Measurements from ENCODE around the gene CCNA1.

Gene CCNA1

DNA sequence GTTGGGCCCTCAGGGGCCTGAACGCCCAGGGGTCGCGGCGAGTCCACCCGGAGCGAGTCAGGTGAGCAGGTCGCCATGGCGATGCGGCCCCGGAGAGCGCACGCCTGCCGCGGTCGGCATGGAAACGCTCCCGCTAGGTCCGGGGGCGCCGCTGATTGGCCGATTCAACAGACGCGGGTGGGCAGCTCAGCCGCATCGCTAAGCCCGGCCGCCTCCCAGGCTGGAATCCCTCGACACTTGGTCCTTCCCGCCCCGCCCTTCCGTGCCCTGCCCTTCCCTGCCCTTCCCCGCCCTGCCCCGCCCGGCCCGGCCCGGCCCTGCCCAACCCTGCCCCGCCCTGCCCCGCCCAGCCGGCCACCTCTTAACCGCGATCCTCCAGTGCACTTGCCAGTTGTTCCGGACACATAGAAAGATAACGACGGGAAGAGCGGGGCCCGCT is at the start of gene CCNA1:
Gene CCNA1 (plus strand): TSS at position 390 of the 439 bp plus-strand sequence. CDS start 562 bp downstream, outside the sequence.
- DNase-seq: no peak

DNA sequence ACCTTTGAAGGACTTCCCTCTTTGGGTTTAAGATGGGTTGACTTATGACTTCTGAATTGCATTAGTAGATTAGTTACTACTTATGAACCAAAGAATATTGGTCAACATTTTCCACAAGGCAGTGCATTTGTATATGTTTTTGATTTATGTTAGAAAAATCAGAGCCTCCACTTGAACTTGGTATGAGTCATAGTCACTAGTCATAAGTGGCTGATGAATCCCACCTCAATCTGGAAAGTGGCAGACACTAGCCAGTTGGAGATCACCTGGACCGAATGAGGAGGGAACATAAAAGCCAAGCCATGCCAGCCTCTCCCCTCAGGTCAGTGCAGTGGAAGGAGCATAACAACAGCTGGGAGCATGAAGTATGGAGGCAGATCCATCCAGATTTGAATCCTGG is 46.8 kb upstream of the CCNA1 start:
- no peak for DNase-seq

DNA sequence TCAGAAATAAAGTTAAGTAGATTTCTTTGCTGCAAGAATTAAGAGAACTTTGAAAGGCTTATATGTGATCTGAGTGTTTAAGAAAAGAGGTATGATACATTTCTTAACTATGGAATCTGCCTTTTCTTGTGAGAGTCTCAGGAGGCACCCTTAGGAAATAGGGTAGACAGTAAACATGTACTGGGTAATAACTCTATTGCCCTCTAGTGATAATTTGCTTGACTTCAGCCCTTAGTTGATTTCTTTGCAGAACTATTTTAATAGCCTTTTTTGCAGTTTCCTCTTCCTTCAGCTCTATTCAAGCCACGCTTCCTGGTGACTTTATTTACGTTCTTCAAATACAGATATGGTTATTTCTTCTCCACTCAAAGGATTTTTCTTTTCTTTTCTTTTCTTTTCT is 37.0 kb upstream of the CCNA1 start:
- no peak for DNase-seq

DNA sequence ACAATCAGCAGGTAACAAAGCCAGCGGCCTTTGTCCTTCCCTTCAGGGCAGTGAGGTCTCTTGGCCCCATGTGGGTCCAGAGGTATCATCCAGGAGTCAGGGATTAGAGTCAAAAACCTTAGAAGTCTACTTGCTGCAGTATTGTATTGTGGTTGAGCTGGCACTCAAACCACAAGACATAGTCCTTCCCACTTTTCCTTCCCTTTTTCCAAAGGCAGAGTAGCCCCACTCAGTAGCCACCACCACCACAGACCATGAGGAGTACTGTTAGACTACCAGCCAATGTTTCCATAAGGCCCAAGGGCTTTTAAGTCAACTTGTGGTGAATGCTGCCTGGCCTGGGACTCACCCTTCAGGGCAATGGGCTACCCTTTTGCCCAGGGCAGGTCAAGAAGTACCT is 27.1 kb upstream of the CCNA1 start:
- no peak for DNase-seq

DNA sequence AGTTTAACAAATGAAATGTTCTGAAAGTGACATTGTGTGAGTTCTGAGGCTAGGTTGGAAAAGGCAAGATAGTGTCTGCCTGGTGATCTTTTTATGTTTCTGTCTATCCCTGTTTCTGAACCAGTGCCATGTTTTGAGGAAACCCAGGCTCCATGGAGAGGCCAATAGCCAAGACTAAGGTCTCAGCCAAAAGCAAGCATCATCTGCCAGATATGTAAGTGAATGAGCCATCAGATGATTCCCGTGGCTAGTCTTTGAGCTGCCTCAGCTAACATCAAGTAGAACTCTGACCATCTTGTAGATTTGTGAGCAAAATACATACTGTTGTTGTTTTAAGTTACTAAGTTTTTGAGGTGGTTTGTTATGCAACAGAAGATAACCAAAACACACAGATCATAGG is 19.6 kb upstream of the CCNA1 start:
- DNase-seq: no peak

DNA sequence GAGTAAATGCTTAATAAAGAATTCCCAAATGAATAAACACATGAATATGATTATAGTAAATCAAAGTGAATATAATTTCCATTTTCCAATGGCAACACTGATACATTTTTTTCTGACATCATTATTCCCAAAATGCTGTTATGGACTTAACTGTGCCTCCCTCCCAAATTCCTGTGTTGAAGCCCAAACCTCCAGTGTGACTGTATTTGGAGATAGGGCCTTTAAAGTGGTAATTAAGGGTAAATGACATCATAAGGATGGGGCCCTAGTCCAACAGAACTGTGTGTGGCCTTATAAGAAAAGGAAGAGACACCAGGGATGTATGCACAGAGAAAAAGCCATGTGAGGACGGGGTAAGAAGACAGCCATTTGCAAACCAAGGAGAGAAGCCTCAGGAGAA is 19.1 kb upstream of the CCNA1 start:
- no peak for DNase-seq

DNA sequence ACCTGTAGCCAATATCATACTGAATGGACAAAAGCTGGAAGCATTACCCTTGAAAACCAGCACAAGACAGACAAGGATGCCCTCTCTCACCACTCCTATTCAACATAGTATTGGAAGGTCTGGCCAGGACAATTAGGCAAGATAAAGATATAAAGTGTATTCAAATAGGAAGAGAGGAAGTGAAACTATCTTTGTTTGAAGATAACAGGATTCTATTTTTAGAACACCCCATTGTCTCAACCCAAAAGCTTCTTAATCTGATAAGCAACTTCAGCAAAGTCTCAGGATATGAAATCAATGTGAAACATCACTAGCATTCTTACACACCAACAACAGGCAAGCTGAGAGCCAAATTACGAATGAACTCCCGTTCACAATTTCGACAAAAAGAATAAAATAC is 17.8 kb upstream of the CCNA1 start:
- DNase-seq: no peak

DNA sequence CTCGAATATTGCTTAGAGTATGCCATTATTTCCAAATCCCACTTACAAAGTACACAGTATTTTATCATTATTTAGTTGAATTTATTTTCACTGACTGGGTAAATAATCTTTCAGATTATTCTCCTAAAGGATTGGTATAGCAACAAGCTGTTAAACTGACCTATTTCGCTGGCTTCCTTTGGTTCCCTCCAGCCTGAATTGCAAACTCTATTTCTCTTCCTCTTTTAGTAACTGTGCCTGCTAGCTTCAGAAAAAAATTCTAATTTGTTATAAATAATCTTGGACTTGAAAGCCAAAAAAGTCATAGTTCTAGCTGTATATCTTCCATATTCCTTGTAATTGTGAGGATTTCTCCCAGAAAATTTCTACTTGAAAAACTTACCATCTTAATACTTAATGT is 15.0 kb upstream of the CCNA1 start:
- DNase-seq: no peak

DNA sequence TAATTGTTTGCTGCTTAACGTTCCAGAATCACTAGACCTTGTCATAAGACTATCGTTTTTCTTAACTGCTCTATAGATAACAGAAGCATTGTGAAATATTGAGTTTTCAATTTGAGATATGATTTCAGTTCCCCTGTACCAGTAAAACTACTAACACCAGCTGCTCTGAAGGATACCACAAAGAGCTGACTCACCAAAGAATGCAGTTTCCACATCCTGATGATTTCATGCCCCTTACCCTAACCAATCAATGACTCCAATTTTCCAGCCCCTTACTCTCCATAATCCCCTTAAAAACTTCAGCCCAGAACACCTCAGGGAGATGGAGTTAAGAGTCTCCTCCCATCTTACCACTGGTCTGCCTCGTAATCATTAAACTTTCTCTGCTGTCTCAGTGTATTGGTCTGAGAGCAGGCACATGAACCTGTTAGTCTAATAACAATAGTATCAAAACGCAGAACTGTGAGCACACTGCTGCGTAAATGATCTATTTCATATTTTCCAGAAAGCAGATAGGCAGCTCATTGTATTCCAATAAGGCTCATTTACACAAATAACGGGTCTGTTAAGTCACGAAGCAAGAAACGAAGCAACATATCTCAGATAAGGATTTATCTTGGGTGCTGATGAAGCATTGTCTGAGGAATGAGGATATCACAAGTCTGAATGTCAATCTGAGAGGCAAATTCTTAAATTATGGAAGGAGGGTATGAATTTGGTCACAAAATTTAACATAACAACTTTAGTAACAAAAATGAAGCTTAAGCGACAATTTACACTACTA is 14.1 kb upstream of the CCNA1 start:
- no peak for DNase-seq

DNA sequence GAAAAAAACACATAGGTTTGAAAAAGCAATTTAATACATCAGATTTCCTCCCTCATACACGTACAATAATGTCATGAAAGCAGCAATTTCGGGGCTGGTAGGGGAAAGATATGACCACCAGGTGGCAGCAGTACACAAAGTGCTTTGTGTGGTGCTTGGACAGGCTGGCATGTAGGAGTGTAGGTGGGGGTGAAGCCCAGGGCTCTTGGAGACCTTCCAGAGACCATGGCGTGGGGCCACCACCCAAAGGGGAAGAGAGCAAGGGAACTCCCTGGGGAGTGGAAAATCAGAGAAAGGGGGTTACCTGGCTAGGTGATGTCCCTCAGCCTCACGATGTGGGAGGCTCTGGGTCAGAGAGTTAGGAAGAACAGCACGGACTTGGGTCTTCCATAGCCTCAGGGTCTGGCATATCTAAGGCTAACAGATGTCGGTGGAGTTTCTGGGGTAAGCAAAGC is 11.8 kb upstream of the CCNA1 start:
- no peak for DNase-seq

DNA sequence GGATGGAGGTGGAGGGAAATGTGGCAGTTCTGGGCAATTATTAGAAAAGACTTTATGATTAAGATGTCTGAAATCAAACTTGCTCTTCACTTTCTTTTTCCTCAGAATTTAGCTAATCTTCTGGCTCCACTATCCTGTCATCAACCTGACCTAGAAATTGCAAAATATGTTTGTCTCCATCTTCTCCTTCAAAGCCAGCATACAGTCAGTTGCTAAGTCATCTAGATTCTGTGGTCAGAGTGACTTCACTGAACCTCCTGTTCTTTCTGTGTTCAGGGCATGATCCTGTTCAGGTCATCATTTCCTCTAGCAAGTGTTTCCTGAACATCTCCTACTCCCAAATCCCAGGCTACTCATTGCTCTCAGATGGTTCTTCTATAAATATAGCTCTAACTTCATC is 10.8 kb upstream of the CCNA1 start:
- DNase-seq: no peak

DNA sequence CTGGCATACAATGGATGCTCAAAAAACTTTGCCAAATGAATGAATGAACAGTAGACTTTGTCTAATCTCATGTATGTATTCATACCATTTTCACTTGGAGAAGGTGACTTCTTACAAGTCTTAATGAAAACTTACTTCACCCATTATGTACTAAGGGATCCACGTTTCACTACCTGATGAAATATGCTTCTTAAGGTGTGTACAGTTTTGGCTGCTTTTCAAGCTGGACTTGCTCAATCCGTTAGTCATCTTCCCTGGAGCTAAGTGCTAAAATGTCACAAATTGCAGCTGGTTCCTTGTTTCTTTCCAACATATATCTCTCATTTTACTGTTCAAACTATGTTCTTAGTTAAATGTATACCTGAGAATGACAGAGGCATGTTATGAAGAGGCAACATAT is 4.2 kb upstream of the CCNA1 start:
- DNase-seq: no peak

DNA sequence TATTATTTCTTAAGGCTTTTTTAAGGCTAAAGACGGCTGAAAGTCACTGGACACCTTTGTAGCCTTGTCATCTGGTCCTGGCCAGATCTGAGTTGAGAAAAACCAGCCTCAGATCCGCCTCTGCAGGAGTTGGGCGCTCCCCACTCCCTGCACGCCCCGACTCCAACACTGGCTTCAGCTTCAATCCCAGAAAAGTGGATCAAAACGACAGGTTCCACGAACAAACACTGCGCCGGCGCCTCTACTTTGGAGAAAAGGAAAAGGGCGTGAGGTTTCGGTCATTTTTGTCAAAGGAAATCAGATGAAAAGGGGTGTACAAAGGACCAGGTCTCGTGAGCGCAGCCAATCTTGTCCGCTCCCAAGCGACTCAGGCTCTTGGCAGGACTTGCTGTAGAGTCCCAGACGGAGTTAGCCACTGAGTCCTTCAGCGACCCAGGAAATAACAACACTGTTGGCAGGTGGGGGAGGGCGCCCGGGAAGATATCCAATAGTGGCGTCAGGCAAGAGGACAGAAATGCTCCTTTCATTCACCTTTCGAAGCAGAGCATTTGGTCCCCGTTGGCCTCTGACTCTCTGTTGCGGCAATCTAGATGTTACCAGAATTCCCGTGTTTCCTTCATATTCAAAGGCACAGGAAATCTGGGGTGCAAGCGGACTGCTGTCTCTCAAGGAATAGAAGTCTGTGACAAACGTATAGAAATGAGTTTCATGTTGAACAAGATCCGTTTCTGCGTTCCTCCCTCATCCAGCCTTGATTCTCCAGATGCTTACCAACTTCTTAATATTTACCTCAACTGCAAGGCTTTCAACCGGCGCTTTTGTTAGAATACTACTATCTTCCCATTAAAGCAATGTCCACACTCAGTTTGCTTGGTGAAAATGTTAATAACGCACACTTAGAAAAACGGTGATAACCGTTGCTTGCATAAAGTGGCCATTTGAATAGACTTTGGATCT is 1.8 kb upstream of the CCNA1 start:
- DNase-seq: no peak

DNA sequence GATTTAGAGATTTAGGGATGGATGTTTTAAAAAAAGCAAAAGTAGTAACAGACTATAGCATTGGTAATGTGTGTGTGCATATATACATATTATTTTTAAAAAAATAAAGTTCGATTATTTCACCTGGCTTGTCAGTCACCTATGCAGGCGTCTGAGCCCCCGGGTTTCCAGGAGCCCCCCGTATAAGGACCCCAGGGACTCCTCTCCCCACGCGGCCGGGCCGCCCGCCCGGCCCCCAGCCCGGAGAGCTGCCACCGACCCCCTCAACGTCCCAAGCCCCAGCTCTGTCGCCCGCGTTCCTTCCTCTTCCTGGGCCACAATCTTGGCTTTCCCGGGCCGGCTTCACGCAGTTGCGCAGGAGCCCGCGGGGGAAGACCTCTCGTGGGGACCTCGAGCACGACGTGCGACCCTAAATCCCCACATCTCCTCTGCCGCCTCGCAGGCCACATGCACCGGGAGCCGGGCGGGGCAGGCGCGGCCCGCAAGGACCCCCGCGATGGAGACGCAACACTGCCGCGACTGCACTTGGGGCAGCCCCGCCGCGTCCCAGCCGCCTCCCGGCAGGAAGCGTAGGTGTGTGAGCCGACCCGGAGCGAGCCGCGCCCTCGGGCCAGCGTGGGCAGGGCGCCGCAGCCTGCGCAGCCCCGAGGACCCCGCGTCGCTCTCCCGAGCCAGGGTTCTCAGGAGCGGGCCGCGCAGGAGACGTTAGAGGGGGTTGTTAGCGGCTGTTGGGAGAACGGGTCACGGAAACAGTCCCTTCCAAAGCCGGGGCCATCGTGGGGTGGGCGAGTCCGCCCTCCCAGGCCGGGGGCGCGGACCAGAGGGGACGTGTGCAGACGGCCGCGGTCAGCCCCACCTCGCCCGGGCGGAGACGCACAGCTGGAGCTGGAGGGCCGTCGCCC is 840 bp upstream of the CCNA1 start:
- peak; percentile 5 for DNase-seq

DNA sequence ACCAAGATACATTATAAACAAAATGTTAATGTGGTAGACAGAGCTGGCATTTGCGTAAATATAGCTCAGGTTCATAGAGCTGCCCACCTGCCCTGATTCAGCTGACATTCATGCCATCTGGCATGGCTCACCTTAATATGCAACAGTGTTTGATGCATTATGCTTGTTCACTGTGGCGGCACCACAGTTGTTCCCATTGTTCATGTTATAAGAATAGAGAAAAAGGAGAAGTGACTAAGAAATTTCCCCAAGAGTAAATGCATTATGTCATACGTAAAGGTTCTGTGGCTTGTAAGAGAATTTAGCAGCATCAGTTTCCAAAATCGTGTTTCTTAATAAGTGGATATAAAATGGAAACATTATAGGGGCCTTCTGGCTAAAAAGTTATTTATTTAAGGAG is 4.5 kb downstream of the CCNA1 start:
- DNase-seq: no peak

DNA sequence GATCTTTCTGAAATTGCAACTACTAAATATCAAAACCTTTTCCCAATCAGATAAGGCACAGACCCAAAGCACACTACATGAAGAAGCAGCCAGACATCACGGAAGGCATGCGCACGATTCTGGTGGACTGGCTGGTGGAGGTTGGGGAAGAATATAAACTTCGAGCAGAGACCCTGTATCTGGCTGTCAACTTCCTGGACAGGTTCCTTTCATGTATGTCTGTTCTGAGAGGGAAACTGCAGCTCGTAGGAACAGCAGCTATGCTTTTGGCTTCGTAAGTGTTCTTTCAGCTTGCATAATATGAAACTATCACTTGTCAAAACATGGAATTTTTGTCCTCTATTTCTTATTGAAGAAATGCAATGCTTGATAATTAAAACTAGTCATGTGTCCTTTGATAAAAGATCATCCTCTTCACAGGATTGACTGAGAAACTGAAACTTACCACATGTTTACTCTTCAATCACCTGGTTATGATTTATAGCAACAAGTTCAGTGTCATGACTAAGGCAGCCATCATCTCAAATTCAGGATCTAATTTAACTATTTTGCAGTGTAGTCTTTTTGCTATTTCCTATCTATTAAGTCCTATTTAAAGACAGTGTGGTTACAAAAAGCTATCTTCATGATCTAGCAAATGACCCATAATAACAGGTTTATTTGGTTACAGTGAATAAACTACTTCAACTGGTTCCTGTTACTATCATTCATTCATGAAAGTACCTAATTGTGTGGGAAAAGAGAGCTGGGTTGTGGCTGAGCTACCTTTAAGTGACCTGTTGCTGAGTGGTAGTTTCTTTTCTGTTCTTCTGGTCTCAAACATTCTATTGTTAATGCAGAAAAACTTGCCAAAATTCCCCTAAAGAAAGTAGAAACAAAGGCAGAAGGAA is 6.5 kb downstream of the CCNA1 start:
- DNase-seq: no peak

DNA sequence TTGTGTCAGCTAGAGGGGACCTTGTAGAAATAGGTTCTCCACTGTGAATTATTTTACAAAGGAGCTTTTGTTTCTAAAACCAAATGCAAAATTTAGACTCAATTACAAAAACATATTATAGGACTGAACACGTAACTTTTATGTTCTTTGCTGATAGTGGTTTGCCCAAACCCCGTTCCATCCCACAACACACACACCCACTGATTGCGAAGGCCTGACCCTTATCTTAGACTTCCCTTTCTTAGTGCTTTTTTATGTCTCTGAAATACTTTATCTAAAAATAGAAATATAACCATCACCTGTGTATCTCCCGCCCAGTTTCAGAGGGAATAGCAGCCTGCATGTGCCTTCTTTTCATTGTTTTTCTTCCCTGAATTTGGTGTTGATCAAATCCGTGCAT is 13.0 kb downstream of the CCNA1 start:
- no peak for DNase-seq

DNA sequence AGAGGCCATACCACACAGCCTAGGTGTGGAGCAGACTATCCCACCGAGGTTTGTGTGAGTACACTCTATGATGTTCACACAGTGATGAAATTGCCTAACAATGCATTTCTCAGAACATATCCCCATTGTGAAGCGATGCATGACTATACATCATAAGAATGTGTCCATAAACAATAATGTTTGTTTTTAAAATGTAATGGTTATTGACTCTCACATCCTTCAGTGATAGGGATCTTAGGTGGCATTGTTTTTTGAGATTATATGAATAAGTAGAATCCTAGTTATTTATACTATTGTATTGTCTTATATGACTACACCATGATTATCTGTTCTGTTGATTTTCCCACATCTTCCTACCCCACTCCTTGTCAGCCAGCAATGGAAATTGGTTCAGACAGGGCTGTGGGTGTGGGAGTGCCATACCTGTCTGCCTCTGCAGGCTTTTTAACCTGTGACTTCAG is 13.6 kb downstream of the CCNA1 start:
- no peak for DNase-seq

DNA sequence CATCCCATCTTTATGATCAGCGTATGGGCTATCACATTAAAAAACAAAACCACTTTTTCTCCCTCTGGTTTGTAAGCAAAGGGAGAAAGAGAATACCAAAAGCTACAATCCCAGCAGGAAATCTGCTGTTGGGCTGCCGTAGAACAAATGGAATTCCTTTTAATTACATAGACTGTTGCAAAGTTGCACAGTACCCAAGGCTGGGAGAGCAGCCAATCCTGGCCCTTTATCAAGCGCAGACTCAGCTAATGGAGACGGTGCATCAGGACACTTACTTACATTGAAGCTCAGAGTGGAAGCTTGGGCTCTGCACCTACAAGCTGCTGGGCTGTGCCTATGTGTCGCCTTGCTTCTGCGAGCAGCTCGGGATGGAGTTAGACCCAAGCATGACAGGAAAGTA is 15.2 kb downstream of the CCNA1 start:
- DNase-seq: no peak

DNA sequence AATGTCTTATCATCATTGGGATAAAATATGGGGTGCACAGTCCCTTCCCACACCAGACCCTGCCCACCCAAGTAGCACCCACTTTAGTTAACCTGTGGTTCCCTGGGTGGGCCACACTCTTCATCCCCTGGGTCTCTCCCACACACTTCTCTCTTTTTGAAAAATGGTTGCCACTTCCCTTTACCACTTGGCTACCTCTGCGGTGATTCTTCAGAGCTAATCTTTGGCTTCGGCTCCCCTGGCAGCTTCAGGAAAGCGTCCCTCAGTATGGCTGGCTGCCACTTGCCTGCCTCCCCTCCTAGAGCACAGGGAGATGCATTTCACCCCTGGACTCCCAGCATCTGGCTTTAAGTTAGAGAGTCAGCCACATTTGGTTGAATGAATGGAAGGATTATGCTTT is 18.2 kb downstream of the CCNA1 start:
- DNase-seq: no peak

DNA sequence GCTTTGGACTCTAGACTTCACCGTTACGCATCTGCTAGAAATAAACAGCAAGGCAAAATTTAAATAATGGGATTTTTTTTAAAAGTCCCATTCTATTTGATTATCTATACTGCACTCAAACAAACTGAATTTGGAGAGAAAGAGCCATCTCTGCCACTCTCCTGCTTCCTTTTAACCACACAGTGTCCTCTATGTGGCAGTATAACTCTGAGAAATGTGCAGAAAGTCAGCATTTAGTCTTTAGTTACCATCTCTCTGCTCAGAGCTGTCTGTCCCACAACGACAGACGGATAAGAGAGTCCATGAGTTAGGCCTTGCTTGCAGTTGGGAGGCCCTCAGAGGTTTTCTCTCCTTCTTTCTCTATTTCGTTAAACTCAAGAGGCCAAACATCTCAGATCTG is 21.2 kb downstream of the CCNA1 start:
- no peak for DNase-seq

DNA sequence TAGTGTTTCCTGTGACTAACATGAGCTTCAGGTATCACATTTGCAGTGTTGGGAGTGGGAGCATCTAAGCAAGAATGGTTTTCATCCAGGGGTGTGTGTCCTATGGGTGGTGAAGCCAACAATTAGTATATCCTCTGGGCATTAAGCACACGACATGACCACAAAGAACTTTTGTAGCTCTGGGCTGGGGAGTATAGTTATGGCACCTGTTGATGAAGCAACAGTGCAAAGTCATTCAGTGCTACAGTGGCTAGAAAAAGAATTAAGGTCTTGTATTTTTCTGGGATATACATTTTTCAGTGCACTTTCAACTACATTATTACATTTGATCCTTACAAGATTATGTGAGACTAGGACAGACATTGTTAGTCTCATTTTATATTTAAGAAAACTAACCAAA is 21.8 kb downstream of the CCNA1 start:
- no peak for DNase-seq
